HCT116 (cell line): Measurements from ENCODE around the gene GRIK3. TPM values are rescaled to one million over a fixed set of nuclear protein-coding genes. Genes with fewer than 3 reads are reported as not detected.

Experiments used
- ATAC-seq: fragments of 200-7000 bp; cut with Tn5 transposase; 2 replicates; pipeline ENCODE4 v1.9.1; 2020; ENCODE audit warnings: mild to moderate bottlenecking, moderate library complexity
- BruUV-seq: library from RNA; stranded (reverse); fragments of 400-500 nt; replicated peaks from 2 replicates; lab custom pipeline; 2021; lab: Mats Ljungman, UMichigan
- CTCF ChIA-PET: fragments of 300-600 bp; sonication (Branson Sonifier 250); formaldehyde crosslinking; loops from one replicate; lab custom pipeline; 2021; ENCODE audit warnings: antibody characterized with exemption; lab: Charles Lee
- POLR2A ChIA-PET: fragments of 300-600, 350-600 bp; sonication (Branson Sonifier 250); formaldehyde crosslinking; loops from one replicate; lab custom pipeline; 2021; ENCODE audit warnings: antibody characterized with exemption; lab: Charles Lee
- RAD21 ChIA-PET, 2 experiments: fragments of 300-600 bp; sonication (Branson Sonifier 250); formaldehyde crosslinking; loops; one replicate each; lab custom pipeline; 2023; ENCODE audit warnings: low total read pairs in 2 of 2; ENCODE audit not compliant: uncharacterized antibody in 2 of 2, unreplicated experiment in 2 of 2, low non-redundant PET in 1 of 2; lab: Charles Lee
- DNase-seq: peaks from one replicate; pipeline ENCODE4 v3.0.0-alpha.2; 2010; ENCODE audit warnings: low read depth, low spot score
- H2AFZ ChIP-seq: fragments of 200-600 bp; shearing (Covaris generic), sonication (generic); 2 replicates; pipeline ENCODE4 v1.6.1; 2017; ENCODE audit warnings: low read depth, mixed run types, mixed read lengths, antibody characterized with exemption, low read length; ENCODE audit not compliant: poor library complexity, severe bottlenecking
- H3K27ac ChIP-seq: 2 replicates; pipeline ENCODE4 v1.5.1; 2012; ENCODE audit warnings: low read depth, low read length
- H3K27me3 ChIP-seq: fragments of 200-600 bp; sonication (generic); 2 replicates; pipeline ENCODE4 v1.6.1; 2016; ENCODE audit warnings: mixed run types, low read length, mixed read lengths; ENCODE audit not compliant: insufficient read depth
- H3K36me3 ChIP-seq, 2 experiments: fragments of 200-500 bp in 1 of 2; fragments of 200-600 bp in 1 of 2; sonication (Bioruptor generic) in 1 of 2; sonication (generic) in 1 of 2; 2 replicates each; pipeline versions ENCODE4 v1.5.1 to v1.6.1; 2014 to 2016; ENCODE audit warnings: low read length in 2 of 2, inconsistent platforms in 1 of 2, mixed read lengths in 1 of 2, mixed run types in 1 of 2; ENCODE audit not compliant: insufficient read depth in 2 of 2, control insufficient read depth in 1 of 2
- H3K4me1 ChIP-seq, 2 experiments: fragments of 200-600 bp in 1 of 2; sonication (generic) in 1 of 2; 2 replicates each; pipeline versions ENCODE4 v1.5.1 to v1.6.1; 2012 to 2017; ENCODE audit warnings: low read length in 2 of 2, inconsistent platforms in 1 of 2, mild to moderate bottlenecking in 1 of 2, mixed read lengths in 1 of 2, mixed run types in 1 of 2, moderate library complexity in 1 of 2; ENCODE audit not compliant: insufficient read depth in 2 of 2, control insufficient read depth in 1 of 2
- H3K4me2 ChIP-seq: fragments of 200-600 bp; sonication (generic); 2 replicates; pipeline ENCODE4 v1.6.1; 2017; ENCODE audit warnings: mixed run types, low read length, mixed read lengths
- H3K4me3 ChIP-seq, 2 experiments: fragments of 200-600 bp in 1 of 2; sonication (generic) in 1 of 2; replicated peaks in 1 of 2; 2 replicates each; pipeline ENCODE4 v1.5.1; 2011 to 2016; ENCODE audit warnings: low read length in 2 of 2, control low read depth in 1 of 2, low read depth in 1 of 2, mild to moderate bottlenecking in 1 of 2, mixed read lengths in 1 of 2, mixed run types in 1 of 2
- H3K79me2 ChIP-seq: fragments of 200-600 bp; sonication (generic); 2 replicates; pipeline ENCODE4 v1.6.1; 2017; ENCODE audit warnings: mild to moderate bottlenecking, mixed run types, low read length, moderate library complexity, mixed read lengths; ENCODE audit not compliant: insufficient read depth
- H3K9ac ChIP-seq: fragments of 200-600 bp; sonication (generic); 2 replicates; pipeline ENCODE4 v1.6.1; 2016; ENCODE audit warnings: low read length, mixed read lengths
- H3K9me2 ChIP-seq: fragments of 200-600 bp; sonication (generic), shearing (Covaris generic); 2 replicates; pipeline ENCODE4 v1.6.1; 2017; ENCODE audit warnings: mixed run types, mild to moderate bottlenecking, moderate library complexity; ENCODE audit not compliant: insufficient read depth
- H3K9me3 ChIP-seq, 2 experiments: fragments of 200-500 bp in 1 of 2; fragments of 200-600 bp in 1 of 2; sonication (Bioruptor generic) in 1 of 2; sonication (generic) in 1 of 2; 2 replicates each; pipeline ENCODE4 v1.6.1; 2014 to 2017; ENCODE audit warnings: low read length in 2 of 2, mixed read lengths in 2 of 2, inconsistent platforms in 1 of 2, low read depth in 1 of 2, mild to moderate bottlenecking in 1 of 2, mixed run types in 1 of 2, moderate library complexity in 1 of 2; ENCODE audit not compliant: control insufficient read depth in 1 of 2, insufficient read depth in 1 of 2
- H4K20me1 ChIP-seq: fragments of 200-600 bp; sonication (generic), shearing (Covaris generic); 2 replicates; pipeline ENCODE4 v1.6.1; 2017; ENCODE audit warnings: mixed run types, mild to moderate bottlenecking, moderate library complexity; ENCODE audit not compliant: insufficient read depth
- ATF3 ChIP-seq: IDR thresholded peaks from 2 replicates; pipeline ENCODE4 v1.6.1; 2012
- CTCF ChIP-seq, 3 experiments: fragments of 200-600 bp in 1 of 3; sonication (generic) in 1 of 3; IDR thresholded peaks in 2 of 3; conservative IDR thresholded peaks in 1 of 3; 2 replicates each; pipeline ENCODE4 v1.5.1; 2012 to 2017; ENCODE audit warnings: low read depth in 2 of 3, low read length in 2 of 3, antibody characterized with exemption in 1 of 3, borderline replicate concordance in 1 of 3, control low read depth in 1 of 3, mild to moderate bottlenecking in 1 of 3, mixed read lengths in 1 of 3, mixed run types in 1 of 3, moderate library complexity in 1 of 3; ENCODE audit not compliant: insufficient read depth in 1 of 3
- FOSL1 ChIP-seq: IDR thresholded peaks from 2 replicates; pipeline ENCODE4 v1.6.1; 2012; ENCODE audit warnings: low read depth
- JUND ChIP-seq: IDR thresholded peaks from 2 replicates; pipeline ENCODE4 v1.6.1; 2012
- MAX ChIP-seq: IDR thresholded peaks from 2 replicates; pipeline ENCODE4 v1.6.1; 2012
- RAD21 ChIP-seq: IDR thresholded peaks from 2 replicates; pipeline ENCODE4 v1.6.1; 2012; ENCODE audit warnings: low read depth, mild to moderate bottlenecking
- REST ChIP-seq: IDR thresholded peaks from 2 replicates; pipeline ENCODE4 v1.6.1; 2012; ENCODE audit warnings: low read depth
- SIN3A ChIP-seq: IDR thresholded peaks from 2 replicates; pipeline ENCODE4 v1.6.1; 2012; ENCODE audit warnings: low read depth
- SP1 ChIP-seq: IDR thresholded peaks from 2 replicates; pipeline ENCODE4 v1.6.1; 2012; ENCODE audit warnings: low read depth
- TCF7L2 ChIP-seq: IDR thresholded peaks from 2 replicates; pipeline ENCODE4 v1.7.0; 2011; ENCODE audit warnings: borderline replicate concordance, inconsistent platforms; ENCODE audit not compliant: insufficient read depth, insufficient read length; ENCODE audit errors: extremely low read depth
- YY1 ChIP-seq: IDR thresholded peaks from 2 replicates; pipeline ENCODE4 v1.6.1; 2011; ENCODE audit warnings: low read length, low read depth, moderate library complexity, mild to moderate bottlenecking; ENCODE audit not compliant: insufficient replicate concordance; ENCODE audit errors: extremely low read depth
- ZBTB33 ChIP-seq: IDR thresholded peaks from 2 replicates; pipeline ENCODE4 v1.6.1; 2011; ENCODE audit warnings: mild to moderate bottlenecking, low read length, moderate library complexity; ENCODE audit not compliant: insufficient replicate concordance; ENCODE audit errors: extremely low read depth
- ZFX ChIP-seq: fragments of 450-650 bp; IDR thresholded peaks from 2 replicates; pipeline ENCODE4 v1.6.1; 2017
- intact Hi-C: fragments of 100-400 bp; cut with micrococcal nuclease; formaldehyde crosslinking; loops from 2 replicates; pipeline ENCODE4 v1.10.0; 2022
- total RNA-seq: library from RNA; stranded (reverse); gene quantifications from one replicate; pipeline ENCODE4 v1.2.1, GENCODE V29; 2021; ENCODE audit not compliant: unreplicated experiment

The GRIK3 gene
- total RNA-seq, 1 experiment from 2014 or later: not detected

GRCh38 chr1:36948606-36949005 is 85.7 kb downstream of the GRIK3 start:
- BruUV-seq: no TSS peak
- ChIA-PET CTCF (no interaction called here), POLR2A (no interaction called here), RAD21 (no interaction called here)
- Histone ChIP-seq H4K20me1 (no peaks in the 10 kb centered on the region), H3K79me2 (no peaks in the 10 kb centered on the region), H2AFZ (no peak overlapping the region), H3K4me2 (no peak overlapping the region), H3K9me3 (no peaks in the 10 kb centered on the region), H3K9me2 (no peaks in the 10 kb centered on the region), H3K27me3 (peaks cover 61% of the 10 kb centered on the region), H3K27ac (no peak overlapping the region), H3K36me3 (no peaks in the 10 kb centered on the region), H3K4me3 (no peak overlapping the region), H3K4me1 (no peaks in the 10 kb centered on the region), H3K9ac (no peak overlapping the region)
- DNase-seq (no peak), ATAC-seq (no peak)
- intact Hi-C loops: no loop called here
- TF ChIP-seq ZFX (no peak), REST (no peak), TCF7L2 (no peak), SP1 (no peak), ZBTB33 (no peak), RAD21 (no peak), YY1 (no peak), SIN3A (no peak), ATF3 (no peak), CTCF (IDR thresholded peaks at IDR 0.05 in 2 of 3, conservative IDR thresholded peaks at IDR 0.05 in 1 of 3; ENCODE audit: borderline replicate concordance in 1 of 3, insufficient read depth in 1 of 3, low read depth in 2 of 3, low read length in 2 of 3) (no peak), JUND (no peak), FOSL1 (no peak), MAX (no peak)
